Mucosa of descending colon (tissue), 3 donors: ENCODE results near the gene UFC1. TPM values are rescaled to one million over a fixed set of nuclear protein-coding genes. Genes with fewer than 3 reads are reported as not detected.

Source experiments
- ATAC-seq: fragments of 200-7000 bp; cut with Tn5 transposase; one replicate; pipeline ENCODE4 v1.9.1; 2020; ENCODE audit warnings: mild to moderate bottlenecking, moderate library complexity
- DNase-seq, 3 donors: peaks; one replicate each; pipeline ENCODE4 v3.0.0-alpha.2; 2020
- H3K36me3 ChIP-seq: fragments of 200-600 bp; one replicate; pipeline ENCODE4 v1.8.0; 2021; ENCODE audit warnings: low read depth, mild to moderate bottlenecking
- H3K4me1 ChIP-seq: fragments of 200-600 bp; one replicate; pipeline ENCODE4 v1.8.0; 2021; ENCODE audit warnings: low read depth, mild to moderate bottlenecking
- H3K4me3 ChIP-seq: fragments of 200-600 bp; one replicate; pipeline ENCODE4 v1.8.0; 2021; ENCODE audit warnings: mild to moderate bottlenecking
- H3K9me3 ChIP-seq: fragments of 200-600 bp; one replicate; pipeline ENCODE4 v1.8.0; 2021; ENCODE audit warnings: mild to moderate bottlenecking
- intact Hi-C, 2 donors: fragments of 100-400 bp; cut with DNase I in 1 of 2; cut with micrococcal nuclease in 1 of 2; formaldehyde crosslinking; loops; one replicate each; pipeline versions ENCODE4 v1.11.0 to v1.11.1; 2022; cut with DNase I, micrococcal nuclease
- total RNA-seq, 3 donors: library from RNA; stranded (reverse); fragmentation: NEBNext Ultra II Directional in 2 of 3; extraction: Animal tissue kit (Norgen Biotek cat#: 25700) in 2 of 3; gene quantifications; one replicate each; pipeline versions ENCODE4 v1.2.1 to v1.2.4, GENCODE V29; 2021 to 2023
- TF ChIP-seq, protein P1 (sequence below): fragments of 200-600 bp; IDR thresholded peaks from one replicate; pipeline ENCODE4 v1.8.0; 2022; ENCODE audit warnings: antibody characterized with exemption, mild to moderate bottlenecking
- donor health status: DM: no; HTN: no; CAD: no; lungs with moderate emphysema.
- donor health status: DM: no; HTN: no; CAD: no.
- donor health status: DM: no; HTN: yes; CAD: no.

Gene UFC1
- total RNA-seq, 3 donors from 2014 or later = 88.6 to 114 (median 90.6) TPM

DNA sequence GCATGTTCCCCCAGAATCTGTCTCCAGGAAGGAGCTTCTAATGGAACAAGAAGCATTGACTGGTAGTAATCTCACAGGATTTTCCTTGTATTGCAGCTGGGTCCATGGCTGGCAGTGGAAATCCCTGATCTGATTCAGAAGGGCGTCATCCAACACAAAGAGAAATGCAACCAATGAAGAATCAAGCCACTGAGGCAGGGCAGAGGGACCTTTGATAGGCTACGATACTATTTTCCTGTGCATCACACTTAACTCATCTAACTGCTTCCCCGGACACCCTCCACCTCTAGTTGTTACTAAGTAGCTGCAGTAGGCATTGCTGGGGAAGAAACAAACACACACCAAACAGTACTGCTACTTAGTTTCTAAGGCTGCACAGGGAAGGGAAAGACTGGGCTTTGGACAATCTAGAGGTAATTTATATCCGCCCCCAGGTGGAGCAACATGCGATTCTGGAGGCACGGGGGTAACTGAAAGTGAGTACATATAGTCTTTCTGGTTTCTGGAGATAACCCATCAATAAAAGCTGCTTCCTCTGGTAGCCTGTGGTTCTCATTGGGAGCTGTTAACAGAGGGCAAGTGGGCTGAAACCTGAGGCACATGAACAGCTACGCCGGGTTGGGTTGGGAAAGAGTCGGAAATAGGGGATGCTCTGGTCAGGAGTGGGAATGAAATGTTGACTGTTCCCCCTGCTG is 4.7 kb downstream of the UFC1 start:
- ATAC-seq = no peak
- no peak for DNase-seq
- H3K9me3 ChIP-seq = no peaks in the 10 kb centered on the region
- no peaks in the 10 kb centered on the region for H3K36me3 ChIP-seq
- H3K4me3 ChIP-seq = no peak overlapping the region
- TF ChIP-seq, protein P1, sequence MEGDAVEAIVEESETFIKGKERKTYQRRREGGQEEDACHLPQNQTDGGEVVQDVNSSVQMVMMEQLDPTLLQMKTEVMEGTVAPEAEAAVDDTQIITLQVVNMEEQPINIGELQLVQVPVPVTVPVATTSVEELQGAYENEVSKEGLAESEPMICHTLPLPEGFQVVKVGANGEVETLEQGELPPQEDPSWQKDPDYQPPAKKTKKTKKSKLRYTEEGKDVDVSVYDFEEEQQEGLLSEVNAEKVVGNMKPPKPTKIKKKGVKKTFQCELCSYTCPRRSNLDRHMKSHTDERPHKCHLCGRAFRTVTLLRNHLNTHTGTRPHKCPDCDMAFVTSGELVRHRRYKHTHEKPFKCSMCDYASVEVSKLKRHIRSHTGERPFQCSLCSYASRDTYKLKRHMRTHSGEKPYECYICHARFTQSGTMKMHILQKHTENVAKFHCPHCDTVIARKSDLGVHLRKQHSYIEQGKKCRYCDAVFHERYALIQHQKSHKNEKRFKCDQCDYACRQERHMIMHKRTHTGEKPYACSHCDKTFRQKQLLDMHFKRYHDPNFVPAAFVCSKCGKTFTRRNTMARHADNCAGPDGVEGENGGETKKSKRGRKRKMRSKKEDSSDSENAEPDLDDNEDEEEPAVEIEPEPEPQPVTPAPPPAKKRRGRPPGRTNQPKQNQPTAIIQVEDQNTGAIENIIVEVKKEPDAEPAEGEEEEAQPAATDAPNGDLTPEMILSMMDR = no peak
- H3K4me1 ChIP-seq = peaks cover 25% of the 10 kb centered on the region
- intact Hi-C loops = no loop called here

DNA sequence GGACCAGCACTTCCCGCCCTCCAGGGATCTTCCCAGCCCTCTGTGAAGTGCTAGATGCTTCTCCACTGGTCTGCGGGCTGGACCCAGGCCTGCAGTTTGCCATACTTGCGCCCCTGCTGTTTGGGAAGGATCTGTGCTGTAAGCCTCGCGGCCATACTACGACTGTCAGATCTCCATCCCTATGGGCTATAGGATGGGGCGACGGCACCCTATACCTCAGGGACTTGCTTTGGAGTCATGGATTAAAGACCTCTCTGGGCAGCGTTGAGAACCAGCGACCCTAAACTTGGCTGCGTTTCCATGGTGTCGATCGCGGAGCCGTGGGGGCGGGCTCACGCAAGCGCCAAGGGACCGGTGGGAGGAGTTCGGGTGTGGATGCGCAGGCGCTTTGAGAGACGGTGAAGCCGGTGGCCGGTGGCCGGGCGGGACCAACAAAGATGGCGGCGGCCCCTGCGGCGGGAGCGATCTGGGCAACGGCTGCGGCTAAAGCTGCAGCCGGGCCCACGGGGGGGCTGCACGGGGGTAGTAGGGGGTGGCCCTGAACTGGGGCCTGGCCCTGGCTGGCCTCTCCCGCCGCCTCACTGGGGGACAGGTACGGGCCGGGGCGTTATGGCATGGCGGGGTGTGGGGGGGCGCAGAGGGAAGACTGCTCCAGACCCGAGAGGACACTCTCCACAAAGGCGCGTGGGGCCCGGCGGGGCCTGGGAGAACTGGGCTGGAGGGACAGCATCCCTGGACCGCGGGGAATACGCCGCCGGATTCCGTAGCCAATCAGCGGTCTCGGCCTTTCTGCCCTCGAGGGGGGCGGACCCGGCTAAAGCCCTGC is 5.5 kb downstream of the UFC1 start, which contains the start of gene USP21:
Gene USP21 (plus strand): TSS at position 414 of the 826 bp plus-strand sequence. CDS start 1,141 bp downstream, outside the sequence.
- ATAC-seq (peak; percentile 98), DNase-seq (peak; percentile 95 to 96 (median 95))
- intact Hi-C loops = no loop called here
- Histone ChIP-seq H3K4me1 (peaks cover 25% of the 10 kb centered on the region), H3K9me3 (no peaks in the 10 kb centered on the region), H3K4me3 (peak within 1 kb of the TSS; percentile 79), H3K36me3 (no peaks in the 10 kb centered on the region)
- TF ChIP-seq, protein P1 = no peak

DNA sequence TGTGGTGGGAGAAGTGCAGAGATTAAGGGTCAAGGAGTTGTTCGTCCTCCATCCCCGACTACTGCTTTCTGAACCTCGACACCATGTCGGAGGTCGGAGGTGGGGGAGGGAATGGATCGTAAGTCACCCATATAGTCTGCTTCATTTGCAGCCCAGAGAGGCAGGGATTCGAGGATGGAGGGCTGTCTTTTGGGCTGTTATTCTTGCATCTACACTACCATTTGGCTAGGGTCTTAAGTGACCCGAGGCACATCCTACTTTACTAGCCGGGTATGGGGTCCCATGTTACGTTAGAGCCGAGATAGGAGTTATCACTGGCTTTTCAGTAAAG is 6.1 kb downstream of the UFC1 start:
- ATAC-seq (no peak), DNase-seq (no peak)
- Histone ChIP-seq H3K9me3 (no peaks in the 10 kb centered on the region), H3K4me3 (peak overlapping the region; percentile 79), H3K36me3 (no peaks in the 10 kb centered on the region), H3K4me1 (peaks cover 22% of the 10 kb centered on the region)
- TF ChIP-seq, protein P1 = no peak
- intact Hi-C loops = no loop called here

DNA sequence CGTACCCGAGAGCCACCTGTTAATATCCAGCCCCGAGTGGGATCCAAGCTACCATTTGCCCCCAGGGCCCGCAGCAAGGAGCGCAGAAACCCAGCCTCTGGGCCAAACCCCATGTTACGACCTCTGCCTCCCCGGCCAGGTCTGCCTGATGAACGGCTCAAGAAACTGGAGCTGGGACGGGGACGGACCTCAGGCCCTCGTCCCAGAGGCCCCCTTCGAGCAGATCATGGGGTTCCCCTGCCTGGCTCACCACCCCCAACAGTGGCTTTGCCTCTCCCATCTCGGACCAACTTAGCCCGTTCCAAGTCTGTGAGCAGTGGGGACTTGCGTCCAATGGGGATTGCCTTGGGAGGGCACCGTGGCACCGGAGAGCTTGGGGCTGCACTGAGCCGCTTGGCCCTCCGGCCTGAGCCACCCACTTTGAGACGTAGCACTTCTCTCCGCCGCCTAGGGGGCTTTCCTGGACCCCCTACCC is 6.9 kb downstream of the UFC1 start:
- Histone ChIP-seq H3K4me1 (peaks cover 23% of the 10 kb centered on the region), H3K9me3 (no peaks in the 10 kb centered on the region), H3K36me3 (no peaks in the 10 kb centered on the region), H3K4me3 (no peak overlapping the region)
- TF ChIP-seq, protein P1 = no peak
- ATAC-seq (no peak), DNase-seq (no peak)
- intact Hi-C loops = no loop called here

DNA sequence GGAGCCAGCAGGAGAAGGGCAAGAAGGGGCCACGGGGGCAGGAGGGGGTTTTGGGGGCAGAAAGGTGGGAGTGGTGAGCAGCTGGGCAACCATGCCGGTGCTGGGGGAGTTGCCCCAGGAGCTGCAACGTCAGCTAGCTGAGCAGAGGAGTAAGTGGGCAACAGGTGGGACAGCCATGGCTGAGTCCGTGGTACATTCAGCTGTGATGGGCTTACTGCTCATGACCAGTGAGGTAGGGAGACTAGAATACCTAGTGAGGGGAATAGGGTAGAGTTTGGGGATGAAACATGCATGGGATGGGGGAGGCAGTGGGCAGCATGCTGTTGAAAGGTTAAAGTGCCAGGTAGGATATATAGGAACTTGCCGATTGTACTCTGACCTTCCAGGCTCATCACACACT is 7.9 kb downstream of the UFC1 start:
- H3K36me3 ChIP-seq = peaks cover 5% of the 10 kb centered on the region
- no peak overlapping the region for H3K4me3 ChIP-seq
- DNase-seq (no peak), ATAC-seq (no peak)
- H3K4me1 ChIP-seq = peaks cover 23% of the 10 kb centered on the region
- TF ChIP-seq, protein P1 = no peak
- no peaks in the 10 kb centered on the region for H3K9me3 ChIP-seq
- intact Hi-C loops = no loop called here
